Measurements from ENCODE around the gene SORCS2.

DNA sequence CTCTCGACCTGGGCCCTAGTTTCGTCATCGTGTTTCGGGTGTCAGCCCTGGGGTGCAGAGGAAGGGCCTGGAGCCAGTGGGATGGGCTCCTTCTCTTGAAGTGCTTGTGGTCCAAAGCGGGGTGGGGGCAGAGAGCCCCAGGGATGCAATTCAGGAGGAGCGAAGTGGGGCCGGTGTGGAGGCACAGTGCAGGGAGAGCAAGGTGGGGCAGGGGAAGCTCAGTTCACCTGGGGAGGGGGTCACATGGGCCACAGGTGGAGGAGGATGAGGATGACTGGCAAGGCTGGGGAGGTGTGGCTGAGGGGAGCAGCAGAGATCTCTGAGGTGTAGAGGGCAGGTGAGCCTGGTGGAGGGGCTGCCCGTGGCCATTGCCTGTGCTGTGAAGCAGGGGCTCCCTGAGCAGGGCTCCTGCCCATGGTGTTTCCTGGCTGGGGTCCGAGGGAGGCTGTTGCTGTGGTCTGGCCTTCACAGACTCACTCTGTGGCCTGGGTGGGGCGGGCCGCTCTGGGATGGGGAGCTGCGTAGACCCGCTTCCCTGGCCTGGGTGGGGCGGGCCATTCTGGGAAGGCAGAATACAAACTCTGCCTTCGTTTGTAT is 6.9 kb downstream of the SORCS2 start:
- TF ChIP-seq CTCF (IDR thresholded peaks at IDR 0.05; ENCODE audit: insufficient read depth, low read depth, low read length) (no peak), EZH2 (IDR thresholded peaks at IDR 0.05; ENCODE audit: insufficient read depth, low read length) (no peak)

All from astrocyte (in vitro differentiated cells and primary cell).